Nephron (organoid): ENCODE results near the gene PILRA.
"Not testable (repeated sequence)": the region's sequence is repeated elsewhere in the genome, so short reads cannot be mapped to it uniquely, and the experiment has no call there.

Experiments used
- H3K27ac Mint-ChIP-seq, 3 experiments: 2 replicates each; pipeline ENCODE4 v1.8.0; 2020; ENCODE audit warnings: mixed read lengths in 3 of 3, mild to moderate bottlenecking in 2 of 3, moderate library complexity in 1 of 3
- H3K27me3 Mint-ChIP-seq: 2 replicates; pipeline ENCODE4 v1.8.0; 2021; ENCODE audit warnings: low read depth, mild to moderate bottlenecking, moderate library complexity, mixed read lengths
- H3K36me3 Mint-ChIP-seq: 2 replicates; pipeline ENCODE4 v1.8.0; 2020; ENCODE audit warnings: low read depth, mixed read lengths
- H3K4me1 Mint-ChIP-seq: 2 replicates; pipeline ENCODE4 v1.8.0; 2020; ENCODE audit warnings: mixed read lengths
- H3K4me3 Mint-ChIP-seq, 3 experiments: 2 replicates each; pipeline ENCODE4 v1.8.0; 2020; ENCODE audit warnings: mild to moderate bottlenecking in 3 of 3, mixed read lengths in 3 of 3, moderate library complexity in 2 of 3
- H3K9me3 Mint-ChIP-seq: 2 replicates; pipeline ENCODE4 v1.8.0; 2020; ENCODE audit warnings: mixed read lengths
- TF ChIP-seq, protein P1 (sequence below), 3 experiments: fragments of 200-600 bp; sonication (generic); IDR thresholded peaks; one replicate each; pipeline ENCODE4 v1.5.0; 2021; ENCODE audit warnings: antibody characterized with exemption in 3 of 3; ENCODE audit not compliant: unreplicated experiment in 3 of 3

The PILRA gene

DNA sequence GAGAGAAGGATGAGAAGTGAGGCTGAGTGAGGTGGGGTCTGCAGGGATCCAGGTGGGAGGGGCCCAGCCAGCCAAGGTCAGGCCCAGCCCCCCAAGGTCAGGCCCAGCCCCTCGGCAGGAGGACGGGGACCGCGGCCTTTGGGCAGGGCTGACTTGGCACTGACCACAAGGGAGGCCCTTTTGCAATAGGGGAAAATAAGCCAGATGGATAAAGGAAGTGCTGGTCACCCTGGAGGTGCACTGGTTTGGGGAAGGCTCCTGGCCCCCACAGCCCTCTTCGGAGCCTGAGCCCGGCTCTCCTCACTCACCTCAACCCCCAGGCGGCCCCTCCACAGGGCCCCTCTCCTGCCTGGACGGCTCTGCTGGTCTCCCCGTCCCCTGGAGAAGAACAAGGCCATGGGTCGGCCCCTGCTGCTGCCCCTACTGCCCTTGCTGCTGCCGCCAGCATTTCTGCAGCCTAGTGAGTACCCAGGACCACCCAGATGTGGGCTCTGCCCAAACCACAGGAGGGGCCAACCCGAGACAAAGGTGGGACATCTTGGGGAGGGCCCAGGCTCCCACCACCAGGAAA, at the start of gene PILRA:
Gene PILRA, plus strand, starts transcription at position 227 of the 571 bp plus-strand sequence. Its CDS starts 170 bp downstream, at position 397.
- Mint-ChIP-seq H3K27me3 (no peaks in the 10 kb centered on the region), H3K4me1 (no peaks in the 10 kb centered on the region), H3K27ac (peak within 1 kb of the TSS in 1 of 3 experiments; percentile 28), H3K36me3 (no peaks in the 10 kb centered on the region), H3K9me3 (no peaks in the 10 kb centered on the region), H3K4me3 (no peak within 1 kb of the TSS)
- TF ChIP-seq, protein P1, sequence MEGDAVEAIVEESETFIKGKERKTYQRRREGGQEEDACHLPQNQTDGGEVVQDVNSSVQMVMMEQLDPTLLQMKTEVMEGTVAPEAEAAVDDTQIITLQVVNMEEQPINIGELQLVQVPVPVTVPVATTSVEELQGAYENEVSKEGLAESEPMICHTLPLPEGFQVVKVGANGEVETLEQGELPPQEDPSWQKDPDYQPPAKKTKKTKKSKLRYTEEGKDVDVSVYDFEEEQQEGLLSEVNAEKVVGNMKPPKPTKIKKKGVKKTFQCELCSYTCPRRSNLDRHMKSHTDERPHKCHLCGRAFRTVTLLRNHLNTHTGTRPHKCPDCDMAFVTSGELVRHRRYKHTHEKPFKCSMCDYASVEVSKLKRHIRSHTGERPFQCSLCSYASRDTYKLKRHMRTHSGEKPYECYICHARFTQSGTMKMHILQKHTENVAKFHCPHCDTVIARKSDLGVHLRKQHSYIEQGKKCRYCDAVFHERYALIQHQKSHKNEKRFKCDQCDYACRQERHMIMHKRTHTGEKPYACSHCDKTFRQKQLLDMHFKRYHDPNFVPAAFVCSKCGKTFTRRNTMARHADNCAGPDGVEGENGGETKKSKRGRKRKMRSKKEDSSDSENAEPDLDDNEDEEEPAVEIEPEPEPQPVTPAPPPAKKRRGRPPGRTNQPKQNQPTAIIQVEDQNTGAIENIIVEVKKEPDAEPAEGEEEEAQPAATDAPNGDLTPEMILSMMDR (IDR thresholded peaks at IDR 0.05; ENCODE audit: unreplicated experiment in 3 of 3), result no peak

DNA sequence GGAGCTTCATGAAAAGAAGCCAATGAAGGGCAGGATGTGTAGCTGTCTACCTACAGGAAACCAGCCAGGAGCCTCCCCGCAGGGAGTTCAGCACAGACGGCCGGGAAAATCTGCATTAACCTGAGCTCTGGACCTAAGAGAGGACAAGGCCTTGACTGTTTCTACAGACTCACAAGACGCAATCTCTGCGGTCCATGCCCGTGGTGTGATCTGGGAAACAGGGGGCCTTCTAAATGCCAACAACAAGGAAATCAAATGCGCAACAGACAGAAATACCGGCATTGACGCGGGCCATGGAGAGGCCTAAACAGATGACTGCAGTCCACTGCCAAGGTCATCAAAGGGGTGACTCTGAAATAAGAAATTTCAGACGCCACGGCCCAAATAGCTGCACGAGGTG, 49.1 kb upstream of the PILRA start:
- peaks cover 47% of the 10 kb centered on the region for H3K36me3 Mint-ChIP-seq
- not testable (repeated sequence) for H3K27ac Mint-ChIP-seq, H3K27me3 Mint-ChIP-seq, H3K4me3 Mint-ChIP-seq, H3K4me1 Mint-ChIP-seq, H3K9me3 Mint-ChIP-seq

DNA sequence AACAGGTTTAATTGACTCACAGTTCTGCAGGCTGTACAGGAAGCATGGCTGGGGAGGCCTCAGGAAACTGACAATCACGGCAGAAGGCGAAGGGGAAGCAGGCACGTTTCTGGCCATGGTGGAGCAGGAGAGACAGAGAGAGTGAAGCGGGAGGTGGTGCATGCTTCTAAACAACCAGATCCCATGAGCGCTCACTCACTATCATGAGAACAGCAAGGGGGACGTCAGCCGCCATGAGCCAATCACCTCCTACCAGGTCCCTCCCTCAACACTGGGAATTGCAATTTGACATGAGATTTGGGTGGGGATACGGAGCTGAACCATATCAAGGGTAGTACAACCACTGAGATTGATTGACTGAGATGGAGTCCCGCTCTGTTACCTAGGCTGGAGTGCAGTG, 47.6 kb upstream of the PILRA start:
- H3K27ac Mint-ChIP-seq, result not testable (repeated sequence)

DNA sequence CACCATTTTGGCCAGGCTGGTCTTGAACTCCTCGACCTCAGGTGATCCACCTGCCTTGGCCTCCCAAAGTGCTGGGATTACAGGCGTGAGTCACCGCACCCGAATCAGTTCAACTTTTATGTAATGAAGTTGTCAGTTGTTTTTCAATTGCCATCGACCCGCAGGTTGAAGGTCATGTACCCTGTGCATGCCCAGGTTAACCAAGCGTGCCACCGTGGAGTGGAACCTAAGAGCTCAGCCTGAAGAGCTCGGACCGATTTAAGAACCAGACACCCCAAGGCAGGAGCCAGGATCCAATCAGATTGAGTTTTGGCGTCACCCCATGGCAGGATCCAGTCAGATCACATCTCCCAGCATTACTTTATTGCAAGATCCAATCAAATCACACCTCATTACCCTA, 46.4 kb upstream of the PILRA start:
- not testable (repeated sequence) for H3K27ac Mint-ChIP-seq, H3K4me1 Mint-ChIP-seq, H3K9me3 Mint-ChIP-seq, H3K4me3 Mint-ChIP-seq, H3K27me3 Mint-ChIP-seq
- H3K36me3 Mint-ChIP-seq, result peaks cover 37% of the 10 kb centered on the region

More for the DNA sequence above, 47.6 kb upstream of the PILRA start:
- not testable (repeated sequence) for H3K4me1 Mint-ChIP-seq, H3K9me3 Mint-ChIP-seq, H3K4me3 Mint-ChIP-seq, H3K27me3 Mint-ChIP-seq
- H3K36me3 Mint-ChIP-seq, result peaks cover 39% of the 10 kb centered on the region

DNA sequence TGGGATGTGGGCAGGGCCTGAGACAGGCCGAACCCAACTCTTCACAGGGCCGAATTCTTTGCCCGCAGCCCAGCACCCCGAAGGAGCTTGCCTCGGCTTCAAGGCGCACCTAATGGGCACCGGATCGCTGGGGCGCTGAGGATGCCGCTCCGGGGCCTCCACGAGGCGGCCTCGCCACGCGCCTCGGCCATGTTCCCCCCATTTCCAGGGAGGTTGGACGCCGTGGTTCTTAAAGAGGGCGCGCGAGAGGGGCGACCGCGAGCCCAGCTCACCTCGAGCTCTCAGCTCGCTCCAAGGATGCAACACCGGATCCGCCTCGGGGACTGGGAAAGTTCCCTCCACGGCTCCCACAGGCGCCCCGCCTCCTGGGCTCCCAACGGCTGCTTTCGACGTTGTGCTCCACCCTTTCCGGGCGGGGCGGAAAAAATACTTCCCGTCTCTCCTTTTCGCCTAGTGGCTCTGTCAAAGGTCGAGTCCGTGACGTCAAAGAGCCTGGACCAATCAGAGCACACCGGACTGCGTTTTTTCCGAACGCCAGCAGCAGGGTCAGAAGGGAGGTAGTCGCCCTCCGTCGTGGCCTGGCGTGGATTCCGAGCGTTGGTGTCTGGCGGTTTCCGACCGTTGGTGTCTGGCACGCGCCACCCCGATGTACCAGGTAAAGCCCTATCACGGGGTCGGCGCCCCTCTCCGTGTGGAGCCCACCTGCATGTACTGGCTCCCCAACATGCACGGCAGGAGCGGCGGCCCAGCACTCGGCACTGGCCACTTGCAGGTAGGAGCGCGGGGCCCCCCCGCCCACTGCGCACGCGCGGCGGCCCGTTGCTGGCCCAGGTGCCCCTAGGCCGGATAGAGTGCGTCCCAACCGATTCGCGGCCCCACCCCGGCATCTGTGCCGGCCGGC, 37.5 kb upstream of the PILRA start:
- peak overlapping the region; percentile 92 to 98 (median 97) for H3K4me3 Mint-ChIP-seq
- not testable (repeated sequence) for H3K4me1 Mint-ChIP-seq, H3K27me3 Mint-ChIP-seq, H3K36me3 Mint-ChIP-seq, H3K9me3 Mint-ChIP-seq
- peak overlapping the region; percentile 89 to 96 (median 93) for H3K27ac Mint-ChIP-seq

DNA sequence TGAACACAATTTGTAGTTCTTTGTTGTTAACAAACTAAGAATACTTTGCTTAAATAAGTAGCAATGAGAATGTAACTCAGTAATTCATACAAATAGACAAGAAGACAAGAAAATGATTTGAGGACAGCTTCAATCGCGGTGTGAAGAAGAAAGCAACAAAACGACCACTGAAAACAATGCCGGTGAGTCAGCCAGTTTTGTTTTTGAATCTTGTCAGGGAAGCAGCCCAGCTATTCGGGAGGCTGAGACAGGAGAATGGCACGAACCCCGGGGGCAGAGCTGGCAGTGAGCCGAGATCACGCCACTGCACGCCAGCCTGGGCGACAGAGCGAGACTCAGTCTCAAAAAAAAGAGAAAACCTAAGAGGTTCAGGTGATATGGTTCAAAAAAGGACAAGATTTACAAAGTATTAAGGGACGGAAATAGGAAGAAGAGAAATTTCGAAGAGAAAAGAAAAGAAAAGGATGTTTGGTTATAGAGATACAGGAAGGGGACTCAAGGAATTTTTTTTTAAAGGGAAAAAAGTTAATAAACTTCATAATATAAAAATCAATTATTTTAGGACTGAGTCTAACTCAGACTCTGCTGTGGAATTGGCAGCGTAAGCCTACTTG, 35.1 kb upstream of the PILRA start:
- H3K4me1 Mint-ChIP-seq, H3K27ac Mint-ChIP-seq, H3K27me3 Mint-ChIP-seq, H3K9me3 Mint-ChIP-seq: not testable (repeated sequence)
- H3K4me3 Mint-ChIP-seq, result peak overlapping the region; percentile 6 to 76 (median 63)
- peaks cover 19% of the 10 kb centered on the region for H3K36me3 Mint-ChIP-seq

DNA sequence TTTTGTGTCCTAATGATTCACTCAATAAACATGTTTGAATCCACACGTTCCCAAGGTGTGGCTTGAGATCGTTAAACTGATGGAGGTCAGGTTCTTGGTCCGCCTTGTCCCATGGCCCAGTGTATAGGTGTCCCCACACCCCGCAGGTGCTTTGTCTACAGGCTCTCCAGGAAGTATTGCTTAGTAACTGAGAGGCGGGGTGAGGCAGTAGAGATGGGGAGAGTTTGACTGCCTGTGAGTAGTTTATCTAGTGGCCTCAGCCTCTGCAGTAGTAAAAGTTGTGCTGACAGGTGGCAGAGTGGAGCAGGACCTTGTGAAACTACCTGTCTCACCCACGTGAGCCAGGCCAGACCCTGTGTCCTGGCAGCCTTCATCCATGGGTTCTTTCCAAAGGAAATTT, 32.0 kb upstream of the PILRA start:
- not testable (repeated sequence) for H3K4me3 Mint-ChIP-seq, H3K27ac Mint-ChIP-seq, H3K4me1 Mint-ChIP-seq, H3K9me3 Mint-ChIP-seq, H3K27me3 Mint-ChIP-seq
- peaks cover 38% of the 10 kb centered on the region for H3K36me3 Mint-ChIP-seq

DNA sequence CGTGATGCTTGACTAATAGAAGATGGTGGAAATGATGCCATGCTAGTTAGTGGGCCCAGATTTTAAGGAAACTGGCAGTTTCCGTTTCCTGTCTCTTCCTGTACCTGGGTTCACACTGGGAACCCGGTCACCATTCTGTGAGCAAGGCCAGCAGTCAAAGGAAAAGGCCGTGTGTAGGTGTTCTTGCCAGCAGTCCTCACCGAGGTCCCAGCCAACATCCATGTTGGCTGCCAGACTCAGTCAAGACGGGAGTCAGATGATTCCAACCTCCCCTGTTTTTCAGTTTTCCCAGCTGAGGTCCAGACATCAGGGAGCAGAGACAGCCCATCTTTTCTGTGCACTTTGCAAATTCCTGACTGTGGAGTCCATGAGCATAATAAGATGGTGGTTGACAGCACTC, 30.5 kb upstream of the PILRA start:
- H3K4me3 Mint-ChIP-seq, result no peak overlapping the region
- no peaks in the 10 kb centered on the region for H3K27me3 Mint-ChIP-seq
- H3K36me3 Mint-ChIP-seq, result peaks cover 47% of the 10 kb centered on the region
- no peaks in the 10 kb centered on the region for H3K4me1 Mint-ChIP-seq
- H3K27ac Mint-ChIP-seq, result peak overlapping the region in 1 of 3 experiments; percentile 11
- H3K9me3 Mint-ChIP-seq, result no peaks in the 10 kb centered on the region
- TF ChIP-seq, protein P1 (IDR thresholded peaks at IDR 0.05; ENCODE audit: unreplicated experiment in 3 of 3), result no peak

DNA sequence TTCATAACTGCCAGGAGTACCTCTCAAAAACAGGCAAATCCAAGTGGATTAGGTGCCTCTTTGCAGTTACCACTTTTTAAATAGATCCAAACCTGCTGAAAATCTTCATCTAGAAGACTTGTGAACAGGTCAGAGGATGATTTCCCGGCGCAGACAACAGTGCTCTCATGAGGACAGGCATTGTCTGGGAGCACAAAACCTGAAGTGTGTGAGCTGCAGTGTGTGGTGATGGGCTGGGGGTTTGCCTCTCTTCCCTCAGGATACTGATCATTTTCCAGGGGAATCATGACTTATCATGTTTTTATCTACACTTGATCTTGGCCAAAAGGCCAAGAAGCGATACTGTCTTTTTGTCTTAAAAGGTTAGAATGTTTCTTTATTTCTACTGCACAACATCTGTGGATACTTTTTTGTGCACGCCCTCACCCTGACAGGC, 29.1 kb upstream of the PILRA start:
- not testable (repeated sequence) for H3K4me1 Mint-ChIP-seq, H3K9me3 Mint-ChIP-seq, H3K27me3 Mint-ChIP-seq, H3K27ac Mint-ChIP-seq, H3K4me3 Mint-ChIP-seq
- H3K36me3 Mint-ChIP-seq, result peaks cover 55% of the 10 kb centered on the region
- TF ChIP-seq, protein P1 (IDR thresholded peaks at IDR 0.05; ENCODE audit: unreplicated experiment in 3 of 3), result peak in 1 of 3 experiments; percentile 48
